Left colon (tissue), 2 donors: ENCODE data around the gene CFAP74. TPM values are rescaled to one million over a fixed set of nuclear protein-coding genes. Genes with fewer than 3 reads are reported as not detected.

ENCODE experiments used
- ATAC-seq: fragments of 200-7000 bp; cut with Tn5 transposase; one replicate; pipeline ENCODE4 v1.9.1; 2020; ENCODE audit warnings: mild to moderate bottlenecking, moderate library complexity
- DNase-seq, 2 donors: peaks; one replicate each; pipeline ENCODE4 v3.0.0-alpha.2; 2020
- intact Hi-C, 2 donors: fragments of 100-400 bp; cut with DNase I in 1 of 2; cut with micrococcal nuclease in 1 of 2; formaldehyde crosslinking; loops; one replicate each; pipeline versions ENCODE4 v1.11.2 to v1.14.0; 2022; cut with DNase I, micrococcal nuclease
- total RNA-seq, 2 donors: library from RNA; stranded (reverse); fragmentation: NEBNext Ultra II Directional; extraction: Animal tissue kit (Norgen Biotek cat#: 25700); gene quantifications; one replicate each; pipeline ENCODE4 v1.2.1, GENCODE V29; 2021
- donor health status: DM: no; HTN: no; CAD: no.
- donor health status: DM: yes; HTN: yes; CAD: no.

Gene CFAP74
- total RNA-seq, 2 donors from 2014 or later: not detected

GRCh38 chr1:1978108-1978507, 25.5 kb downstream of the CFAP74 start:
- intact Hi-C loops: no loop called here
- ATAC-seq (no peak), DNase-seq (no peak)

GRCh38 chr1:1976031-1976430, 27.6 kb downstream of the CFAP74 start:
- ATAC-seq (no peak), DNase-seq (no peak)
- intact Hi-C loops: no loop called here

GRCh38 chr1:1975535-1975934, 28.1 kb downstream of the CFAP74 start:
- intact Hi-C loops: no loop called here
- no peak for ATAC-seq
- DNase-seq: no peak

GRCh38 chr1:1974834-1975233, 28.8 kb downstream of the CFAP74 start:
- ATAC-seq: no peak
- intact Hi-C loops: no loop called here
- DNase-seq: no peak

GRCh38 chr1:1973716-1974642, 29.6 kb downstream of the CFAP74 start:
- DNase-seq (no peak), ATAC-seq (no peak)
- intact Hi-C loops: no loop called here

- intact Hi-C loops: no loop called here
- DNase-seq (no peak), ATAC-seq (no peak)
Observed at GRCh38 chr1:1972976-1973715, 30.4 kb downstream of the CFAP74 start.

GRCh38 chr1:1971688-1972087, 31.9 kb downstream of the CFAP74 start:
- no peak for DNase-seq
- intact Hi-C loops: no loop called here
- no peak for ATAC-seq

GRCh38 chr1:1971017-1971416, 32.6 kb downstream of the CFAP74 start:
- no peak for ATAC-seq
- intact Hi-C loops: no loop called here
- no peak for DNase-seq

GRCh38 chr1:1969953-1970716, 33.5 kb downstream of the CFAP74 start:
- intact Hi-C loops: loop anchor here in 1 of 2 donors (10.0 kb wide), 1 partner anchor 65 kb away; no protein-coding TSS in a partner anchor
- ATAC-seq (no peak), DNase-seq (no peak)

GRCh38 chr1:1969505-1969900, 34.1 kb downstream of the CFAP74 start:
- intact Hi-C loops: loop anchor here in 1 of 2 donors (10.0 kb wide), 1 partner anchor 65 kb away; no protein-coding TSS in a partner anchor
- ATAC-seq (no peak), DNase-seq (no peak)

GRCh38 chr1:1968767-1969504, 34.6 kb downstream of the CFAP74 start:
- intact Hi-C loops: loop anchor here in 1 of 2 donors (10.0 kb wide), 1 partner anchor 66 kb away; no protein-coding TSS in a partner anchor
- no peak for ATAC-seq

GRCh38 chr1:1967879-1968278, 35.7 kb downstream of the CFAP74 start:
- intact Hi-C loops: loop anchor here in 1 of 2 donors (10.0 kb wide), 1 partner anchor 67 kb away; no protein-coding TSS in a partner anchor
- no peak for DNase-seq
- ATAC-seq: no peak

More at GRCh38 chr1:1968767-1969504, 34.6 kb downstream of the CFAP74 start:
- no peak for DNase-seq

GRCh38 chr1:1967151-1967550, 36.4 kb downstream of the CFAP74 start:
- DNase-seq (no peak), ATAC-seq (no peak)
- intact Hi-C loops: loop anchor here in 1 of 2 donors (10.0 kb wide), 1 partner anchor 68 kb away; no protein-coding TSS in a partner anchor

- intact Hi-C loops: loop anchor here in 1 of 2 donors (10.0 kb wide), 1 partner anchor 69 kb away; no protein-coding TSS in a partner anchor
- ATAC-seq: no peak
Observed at GRCh38 chr1:1966071-1966740, 37.4 kb downstream of the CFAP74 start.

GRCh38 chr1:1965546-1965945, 38.0 kb downstream of the CFAP74 start:
- no peak for DNase-seq
- ATAC-seq: no peak
- intact Hi-C loops: loop anchor here in 1 of 2 donors (10.0 kb wide), 1 partner anchor 69 kb away; no protein-coding TSS in a partner anchor

More at GRCh38 chr1:1966071-1966740, 37.4 kb downstream of the CFAP74 start:
- no peak for DNase-seq

GRCh38 chr1:1964811-1965210, 38.8 kb downstream of the CFAP74 start:
- intact Hi-C loops: loop anchor here in 1 of 2 donors (10.0 kb wide), 1 partner anchor 70 kb away; no protein-coding TSS in a partner anchor
- ATAC-seq (no peak), DNase-seq (no peak)

- intact Hi-C loops: loop anchor here in 1 of 2 donors (10.0 kb wide), 1 partner anchor 71 kb away; no protein-coding TSS in a partner anchor
Observed at GRCh38 chr1:1963570-1963969, 40.0 kb downstream of the CFAP74 start.

More at GRCh38 chr1:1963570-1963969, 40.0 kb downstream of the CFAP74 start:
- ATAC-seq: no peak
- no peak for DNase-seq
